ENCODE measurements around the gene TCERG1. TPM values are rescaled to one million over a fixed set of nuclear protein-coding genes. Genes with fewer than 3 reads are reported as not detected.

TCERG1 gene
- total RNA-seq (95.2 and 101 TPM in 2 replicates), polyA plus RNA-seq (44.6 and 51.7 TPM in 2 replicates), polyA minus RNA-seq (33.8 and 60.6 TPM in 2 replicates)
- 61.7 TPM for total RNA-seq (2013)

DNA sequence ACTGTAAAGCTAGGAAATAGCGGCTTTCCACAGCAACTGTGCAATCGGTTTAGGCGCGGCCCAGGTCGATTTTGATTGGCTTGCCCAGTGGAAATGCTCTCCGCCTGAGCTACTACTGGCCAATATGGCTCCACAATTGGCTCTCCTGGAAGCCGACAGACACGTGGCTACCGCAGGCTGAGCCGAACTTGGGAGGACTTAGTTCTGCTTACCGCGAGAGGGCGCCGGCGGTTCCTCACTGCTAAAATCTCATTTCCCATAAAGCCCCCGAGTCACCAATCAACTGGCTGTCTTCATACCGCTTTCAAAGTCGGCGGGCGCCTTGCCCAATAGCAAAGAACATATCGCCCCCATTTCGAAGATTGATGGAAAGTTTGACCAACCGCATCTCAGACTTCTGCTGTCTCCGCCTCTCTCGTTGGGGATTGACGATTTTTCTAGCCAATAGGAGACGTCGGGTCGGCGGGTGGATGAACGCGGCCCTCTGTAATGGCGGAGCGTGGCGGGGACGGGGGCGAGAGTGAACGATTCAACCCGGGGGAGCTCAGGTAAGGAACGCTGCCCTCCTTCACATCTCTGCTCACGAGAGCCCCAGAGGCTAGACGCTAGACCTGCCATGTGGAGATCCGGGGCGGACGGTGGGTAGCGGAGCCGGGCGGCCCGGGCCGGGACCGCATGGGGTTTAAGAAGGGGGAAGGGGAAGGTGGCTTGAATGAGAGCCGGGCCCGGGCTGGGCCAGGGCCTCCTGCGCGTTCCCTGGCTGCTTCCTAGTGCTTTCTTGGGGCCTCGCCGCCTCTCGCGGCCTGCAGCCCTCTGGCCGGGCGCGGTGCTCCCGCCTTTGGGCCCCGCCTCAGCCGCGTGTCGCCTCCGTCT lies at the start of gene TCERG1:
Gene TCERG1 (plus strand): TSS at position 473 of the 873 bp plus-strand sequence. CDS start 17 bp downstream, at position 490.
- ChIA-PET POLR2A (interaction anchor here (0.7 kb wide), 1 partner anchor 264 kb away, joined by 5 read pairs; no protein-coding TSS in a partner anchor), CTCF (interaction anchor here (0.6 to 1.1 kb wide), 2 partner anchors 20 to 133 kb away, joined by 3 to 4 read pairs; no protein-coding TSS in a partner anchor)
- Mint-ChIP-seq H3K9me3 (ENCODE audit: insufficient read depth) (no peaks in the 10 kb centered on the region), H3K4me1 (peaks cover 42% of the 10 kb centered on the region), H3K27ac (peak within 1 kb of the TSS; percentile 99), H3K27me3 (no peaks in the 10 kb centered on the region), H3K4me3 (peak within 1 kb of the TSS; percentile 99)
- no peaks in the 10 kb centered on the region for H3K27me3 ChIP-seq (replicated peaks in 1 of 4; ENCODE audit: control extremely low read depth in 1 of 4, control insufficient read depth in 3 of 4, insufficient read depth in 4 of 4, low read length in 3 of 4)
- no peaks in the 10 kb centered on the region for H3K36me3 ChIP-seq (replicated peaks in 1 of 2; ENCODE audit: control extremely low read depth in 1 of 2, control insufficient read depth in 1 of 2, extremely low read depth in 1 of 2, insufficient read depth in 2 of 2, low read length in 1 of 2)
- WGBS (ENCODE audit: insufficient coverage): 2% methylated on average over 65 of the region's 68 CpGs
- H3K9ac ChIP-seq (ENCODE audit: low read length): peak within 1 kb of the TSS; percentile 97
- peaks cover 49% of the 10 kb centered on the region for H3K79me2 ChIP-seq (ENCODE audit: control insufficient read depth, insufficient read depth, low read length)
- peaks cover 31% of the 10 kb centered on the region for H4K20me1 ChIP-seq (ENCODE audit: control insufficient read depth, insufficient read depth, low read length, poor library complexity, severe bottlenecking)
- peak within 1 kb of the TSS; percentile 86 for H3K4me2 ChIP-seq (replicated peaks; ENCODE audit: low read depth, low read length, poor library complexity, severe bottlenecking)
- intact Hi-C loops (cut with micrococcal nuclease): loop anchor here (1.0 kb wide), 2 partner anchors 244 to 265 kb away; partner anchors contain the start of genes LARS1 and RBM27
- DNase-seq (peak; percentile 100), ATAC-seq (ENCODE audit: low read depth) (peak; percentile 89)
- H2AFZ ChIP-seq (ENCODE audit: insufficient read depth, low read depth, low read length, poor library complexity, severe bottlenecking): peak within 1 kb of the TSS; percentile 93
- peak within 1 kb of the TSS; percentile 41 to 99 (median 93) for H3K4me3 ChIP-seq (ENCODE audit: control extremely low read depth in 1 of 5, extremely low read depth in 1 of 5, insufficient read depth in 1 of 5, low read depth in 2 of 5, low read length in 4 of 5)
- TF ChIP-seq EZH2 (IDR thresholded peaks at IDR 0.05; ENCODE audit: borderline replicate concordance, insufficient read depth, low read depth, low read length, poor library complexity, severe bottlenecking): no peak
- TF ChIP-seq, protein P1, sequence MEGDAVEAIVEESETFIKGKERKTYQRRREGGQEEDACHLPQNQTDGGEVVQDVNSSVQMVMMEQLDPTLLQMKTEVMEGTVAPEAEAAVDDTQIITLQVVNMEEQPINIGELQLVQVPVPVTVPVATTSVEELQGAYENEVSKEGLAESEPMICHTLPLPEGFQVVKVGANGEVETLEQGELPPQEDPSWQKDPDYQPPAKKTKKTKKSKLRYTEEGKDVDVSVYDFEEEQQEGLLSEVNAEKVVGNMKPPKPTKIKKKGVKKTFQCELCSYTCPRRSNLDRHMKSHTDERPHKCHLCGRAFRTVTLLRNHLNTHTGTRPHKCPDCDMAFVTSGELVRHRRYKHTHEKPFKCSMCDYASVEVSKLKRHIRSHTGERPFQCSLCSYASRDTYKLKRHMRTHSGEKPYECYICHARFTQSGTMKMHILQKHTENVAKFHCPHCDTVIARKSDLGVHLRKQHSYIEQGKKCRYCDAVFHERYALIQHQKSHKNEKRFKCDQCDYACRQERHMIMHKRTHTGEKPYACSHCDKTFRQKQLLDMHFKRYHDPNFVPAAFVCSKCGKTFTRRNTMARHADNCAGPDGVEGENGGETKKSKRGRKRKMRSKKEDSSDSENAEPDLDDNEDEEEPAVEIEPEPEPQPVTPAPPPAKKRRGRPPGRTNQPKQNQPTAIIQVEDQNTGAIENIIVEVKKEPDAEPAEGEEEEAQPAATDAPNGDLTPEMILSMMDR (IDR thresholded peaks at IDR 0.05): peak; percentile 84
- H3K4me1 ChIP-seq (ENCODE audit: control insufficient read depth in 2 of 2, insufficient read depth in 2 of 2, low read length in 2 of 2): peaks cover 21 to 23% of the 10 kb centered on the region in 2 donors
- H3K27ac ChIP-seq (ENCODE audit: low read length in 2 of 2): peak within 1 kb of the TSS; percentile 95 to 97
- H3K9me3 ChIP-seq (ENCODE audit: control extremely low read depth in 1 of 3, control insufficient read depth in 2 of 3, insufficient read depth in 1 of 3, low read length in 2 of 3): no peaks in the 10 kb centered on the region
